ENCODE measurements around the gene CTSA.

DNA sequence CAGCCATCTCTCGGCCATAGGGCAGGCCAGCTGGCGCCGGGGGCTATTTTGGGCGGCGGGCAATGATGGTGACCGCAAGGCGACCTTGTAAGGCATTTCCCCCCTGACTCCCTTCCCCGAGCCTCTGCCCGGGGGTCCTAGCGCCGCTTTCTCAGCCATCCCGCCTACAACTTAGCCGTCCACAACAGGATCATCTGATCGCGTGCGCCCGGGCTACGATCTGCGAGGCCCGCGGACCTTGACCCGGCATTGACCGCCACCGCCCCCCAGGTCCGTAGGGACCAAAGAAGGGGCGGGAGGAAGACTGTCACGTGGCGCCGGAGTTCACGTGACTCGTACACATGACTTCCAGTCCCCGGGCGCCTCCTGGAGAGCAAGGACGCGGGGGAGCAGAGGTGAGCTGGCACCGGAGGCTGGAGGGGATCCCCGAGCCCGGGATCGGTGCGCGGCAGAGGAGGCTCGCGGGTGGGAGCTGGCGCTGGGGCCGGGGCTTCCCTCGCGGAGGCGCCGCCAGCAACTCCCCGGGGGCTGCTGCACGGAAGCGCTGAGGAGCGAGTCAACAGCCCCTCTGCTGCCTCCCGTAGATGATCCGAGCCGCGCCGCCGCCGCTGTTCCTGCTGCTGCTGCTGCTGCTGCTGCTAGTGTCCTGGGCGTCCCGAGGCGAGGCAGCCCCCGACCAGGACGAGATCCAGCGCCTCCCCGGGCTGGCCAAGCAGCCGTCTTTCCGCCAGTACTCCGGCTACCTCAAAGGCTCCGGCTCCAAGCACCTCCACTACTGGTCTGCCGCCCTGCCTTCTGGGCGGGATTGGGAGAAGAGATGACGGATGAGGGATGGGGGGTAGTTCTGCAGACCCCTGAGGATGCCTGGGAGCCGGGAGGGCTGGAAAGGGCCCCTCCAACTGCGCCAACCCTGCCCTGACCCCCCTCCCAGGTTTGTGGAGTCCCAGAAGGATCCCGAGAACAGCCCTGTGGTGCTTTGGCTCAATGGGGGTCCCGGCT lies at the start of gene CTSA, which contains the start of gene NEURL2:
- TF ChIP-seq CTCF (IDR thresholded peaks at IDR 0.05; ENCODE audit: low read depth, low read length, poor library complexity, severe bottlenecking), result peak; percentile 3
- no peak for TF ChIP-seq EZH2phosphoT487 (IDR thresholded peaks at IDR 0.05; ENCODE audit: borderline replicate concordance, low read length)
